Measurements from ENCODE around the gene MAGEA2. TPM values are rescaled to one million over a fixed set of nuclear protein-coding genes. Genes with fewer than 3 reads are reported as not detected.

Gene MAGEA2
- polyA plus RNA-seq, 1 of the 3 experiments (the other 2 are of a cell fraction), result 55.9 TPM

DNA sequence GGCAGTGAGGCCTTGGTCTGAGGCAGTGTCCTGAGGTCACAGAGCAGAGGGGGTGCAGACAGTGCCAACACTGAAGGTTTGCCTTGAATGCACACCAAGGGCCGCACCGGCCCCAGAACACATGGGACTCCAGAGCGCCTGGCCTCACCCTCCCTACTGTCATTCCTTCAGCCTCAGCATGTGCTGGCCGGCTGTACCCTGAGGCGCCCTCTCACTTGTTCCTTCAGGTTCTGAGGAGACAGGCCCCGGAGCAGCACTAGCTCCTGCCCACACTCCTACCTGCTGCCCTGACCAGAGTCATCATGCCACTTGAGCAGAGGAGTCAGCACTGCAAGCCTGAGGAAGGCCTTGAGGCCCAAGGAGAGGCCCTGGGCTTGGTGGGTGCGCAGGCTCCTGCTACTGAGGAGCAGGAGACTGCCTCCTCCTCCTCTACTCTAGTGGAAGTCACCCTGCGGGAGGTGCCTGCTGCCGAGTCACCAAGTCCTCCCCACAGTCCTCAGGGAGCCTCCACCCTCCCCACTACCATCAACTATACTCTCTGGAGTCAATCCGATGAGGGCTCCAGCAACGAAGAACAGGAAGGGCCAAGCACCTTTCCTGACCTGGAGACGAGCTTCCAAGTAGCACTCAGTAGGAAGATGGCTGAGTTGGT lies 17.7 kb downstream of the MAGEA2 start:
- Histone ChIP-seq H3F3A (replicated peaks; ENCODE audit: insufficient read depth) (no peaks in the 10 kb centered on the region), H3K27me3 (ENCODE audit: insufficient read depth) (no peaks in the 10 kb centered on the region), H4K20me1 (ENCODE audit: insufficient read depth) (no peaks in the 10 kb centered on the region), H2AFZ (ENCODE audit: low read depth) (no peak overlapping the region), H3K4me2 (no peak overlapping the region), H3K9ac (no peak overlapping the region), H3K9me2 (no peaks in the 10 kb centered on the region), H3K9me3 (no peaks in the 10 kb centered on the region), H3K36me3 (replicated peaks in 1 of 2; ENCODE audit: control insufficient read depth in 1 of 2, insufficient read depth in 2 of 2, low read length in 1 of 2) (peaks cover 2 to 4% of the 10 kb centered on the region in 2 experiments), H3K79me2 (ENCODE audit: insufficient read depth) (peaks cover 46% of the 10 kb centered on the region), H3K4me1 (ENCODE audit: control insufficient read depth in 1 of 2, insufficient read depth in 2 of 2, low read depth in 1 of 2, low read length in 1 of 2) (peaks cover 0 to 6% of the 10 kb centered on the region in 2 experiments; a peak in 1 of 4 replicates), H3K4me3 (ENCODE audit: low read depth in 2 of 2, low read length in 1 of 2) (no peak overlapping the region), H3K27ac (ENCODE audit: low read depth in 2 of 2, low read length in 1 of 2) (no peak overlapping the region)
- no peak for DNase-seq
- POLR2A ChIA-PET, result no interaction called here
- CTCF ChIA-PET, result no interaction called here
- WGBS (ENCODE audit: low lambda C conversion rate), result 52% methylated on average over 5 of the region's 12 CpGs
- TF ChIP-seq TAF1 (IDR thresholded peaks at IDR 0.05; ENCODE audit: borderline replicate concordance, low read depth, low read length), result no peak
- TF ChIP-seq MXI1 (IDR thresholded peaks at IDR 0.05; ENCODE audit: low read depth, low read length), result no peak
- TF ChIP-seq, protein P1, sequence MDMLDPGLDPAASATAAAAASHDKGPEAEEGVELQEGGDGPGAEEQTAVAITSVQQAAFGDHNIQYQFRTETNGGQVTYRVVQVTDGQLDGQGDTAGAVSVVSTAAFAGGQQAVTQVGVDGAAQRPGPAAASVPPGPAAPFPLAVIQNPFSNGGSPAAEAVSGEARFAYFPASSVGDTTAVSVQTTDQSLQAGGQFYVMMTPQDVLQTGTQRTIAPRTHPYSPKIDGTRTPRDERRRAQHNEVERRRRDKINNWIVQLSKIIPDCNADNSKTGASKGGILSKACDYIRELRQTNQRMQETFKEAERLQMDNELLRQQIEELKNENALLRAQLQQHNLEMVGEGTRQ (IDR thresholded peaks at IDR 0.05; ENCODE audit: borderline replicate concordance, low read depth, low read length), result no peak
- TF ChIP-seq, protein P2, sequence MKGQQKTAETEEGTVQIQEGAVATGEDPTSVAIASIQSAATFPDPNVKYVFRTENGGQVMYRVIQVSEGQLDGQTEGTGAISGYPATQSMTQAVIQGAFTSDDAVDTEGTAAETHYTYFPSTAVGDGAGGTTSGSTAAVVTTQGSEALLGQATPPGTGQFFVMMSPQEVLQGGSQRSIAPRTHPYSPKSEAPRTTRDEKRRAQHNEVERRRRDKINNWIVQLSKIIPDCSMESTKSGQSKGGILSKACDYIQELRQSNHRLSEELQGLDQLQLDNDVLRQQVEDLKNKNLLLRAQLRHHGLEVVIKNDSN (IDR thresholded peaks at IDR 0.05; ENCODE audit: borderline replicate concordance, low read depth), result no peak
- TF ChIP-seq NFIC (IDR thresholded peaks at IDR 0.05; ENCODE audit: borderline replicate concordance), result no peak
- no peak for TF ChIP-seq RCOR1 (IDR thresholded peaks at IDR 0.05; ENCODE audit: low read length)
- no peak for TF ChIP-seq FOXJ3 (CRISPR knock-in tag; IDR thresholded peaks at IDR 0.05)
- no peak for TF ChIP-seq RFX5 (IDR thresholded peaks at IDR 0.05; ENCODE audit: low read length)
- TF ChIP-seq, protein P3, sequence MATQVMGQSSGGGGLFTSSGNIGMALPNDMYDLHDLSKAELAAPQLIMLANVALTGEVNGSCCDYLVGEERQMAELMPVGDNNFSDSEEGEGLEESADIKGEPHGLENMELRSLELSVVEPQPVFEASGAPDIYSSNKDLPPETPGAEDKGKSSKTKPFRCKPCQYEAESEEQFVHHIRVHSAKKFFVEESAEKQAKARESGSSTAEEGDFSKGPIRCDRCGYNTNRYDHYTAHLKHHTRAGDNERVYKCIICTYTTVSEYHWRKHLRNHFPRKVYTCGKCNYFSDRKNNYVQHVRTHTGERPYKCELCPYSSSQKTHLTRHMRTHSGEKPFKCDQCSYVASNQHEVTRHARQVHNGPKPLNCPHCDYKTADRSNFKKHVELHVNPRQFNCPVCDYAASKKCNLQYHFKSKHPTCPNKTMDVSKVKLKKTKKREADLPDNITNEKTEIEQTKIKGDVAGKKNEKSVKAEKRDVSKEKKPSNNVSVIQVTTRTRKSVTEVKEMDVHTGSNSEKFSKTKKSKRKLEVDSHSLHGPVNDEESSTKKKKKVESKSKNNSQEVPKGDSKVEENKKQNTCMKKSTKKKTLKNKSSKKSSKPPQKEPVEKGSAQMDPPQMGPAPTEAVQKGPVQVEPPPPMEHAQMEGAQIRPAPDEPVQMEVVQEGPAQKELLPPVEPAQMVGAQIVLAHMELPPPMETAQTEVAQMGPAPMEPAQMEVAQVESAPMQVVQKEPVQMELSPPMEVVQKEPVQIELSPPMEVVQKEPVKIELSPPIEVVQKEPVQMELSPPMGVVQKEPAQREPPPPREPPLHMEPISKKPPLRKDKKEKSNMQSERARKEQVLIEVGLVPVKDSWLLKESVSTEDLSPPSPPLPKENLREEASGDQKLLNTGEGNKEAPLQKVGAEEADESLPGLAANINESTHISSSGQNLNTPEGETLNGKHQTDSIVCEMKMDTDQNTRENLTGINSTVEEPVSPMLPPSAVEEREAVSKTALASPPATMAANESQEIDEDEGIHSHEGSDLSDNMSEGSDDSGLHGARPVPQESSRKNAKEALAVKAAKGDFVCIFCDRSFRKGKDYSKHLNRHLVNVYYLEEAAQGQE (IDR thresholded peaks at IDR 0.05; ENCODE audit: low read depth, low read length), result no peak
- no peak for TF ChIP-seq POLR2AphosphoS5 (IDR thresholded peaks at IDR 0.05; ENCODE audit: low read depth, low read length)
- no peak for TF ChIP-seq GABPA (IDR thresholded peaks at IDR 0.05; ENCODE audit: low read depth)
- no peak for TF ChIP-seq RAD21 (IDR thresholded peaks at IDR 0.05; ENCODE audit: low read length)
